ENCODE measurements around the gene COA7.

COA7 gene

GRCh38 chr1:52697795-52698674 is at the start of gene COA7:
Gene COA7, minus strand, starts transcription at chr1:52698347. Its CDS starts 21 bp downstream, at chr1:52698326.
- Histone ChIP-seq H3K4me3 (ENCODE audit: low read depth, low read length, poor library complexity, severe bottlenecking) (peak within 1 kb of the TSS; percentile 92), H2AFZ (ENCODE audit: low read length) (peak within 1 kb of the TSS; percentile 56), H3K9me2 (ENCODE audit: low read depth, low read length) (no peaks in the 10 kb centered on the region), H3K27ac (ENCODE audit: low read depth, low read length, poor library complexity, severe bottlenecking) (peak within 1 kb of the TSS; percentile 9), H3K36me3 (ENCODE audit: insufficient read depth, low read length) (peaks cover 2% of the 10 kb centered on the region), H4K20me1 (ENCODE audit: insufficient read depth, low read length) (no peaks in the 10 kb centered on the region), H3K9me3 (ENCODE audit: low read length) (no peaks in the 10 kb centered on the region), H3K79me2 (ENCODE audit: insufficient read depth, low read length) (peaks cover 19% of the 10 kb centered on the region), H3K9ac (ENCODE audit: low read length) (peak within 1 kb of the TSS; percentile 84), H3K4me2 (ENCODE audit: low read length) (peak within 1 kb of the TSS; percentile 84), H3K4me1 (ENCODE audit: insufficient read depth, low read length, severe bottlenecking) (peaks cover 27% of the 10 kb centered on the region), H3K27me3 (ENCODE audit: insufficient read depth, low read length) (no peaks in the 10 kb centered on the region), H3F3A (ENCODE audit: insufficient read depth, low read length) (no peaks in the 10 kb centered on the region)
- TF ChIP-seq, protein P1, sequence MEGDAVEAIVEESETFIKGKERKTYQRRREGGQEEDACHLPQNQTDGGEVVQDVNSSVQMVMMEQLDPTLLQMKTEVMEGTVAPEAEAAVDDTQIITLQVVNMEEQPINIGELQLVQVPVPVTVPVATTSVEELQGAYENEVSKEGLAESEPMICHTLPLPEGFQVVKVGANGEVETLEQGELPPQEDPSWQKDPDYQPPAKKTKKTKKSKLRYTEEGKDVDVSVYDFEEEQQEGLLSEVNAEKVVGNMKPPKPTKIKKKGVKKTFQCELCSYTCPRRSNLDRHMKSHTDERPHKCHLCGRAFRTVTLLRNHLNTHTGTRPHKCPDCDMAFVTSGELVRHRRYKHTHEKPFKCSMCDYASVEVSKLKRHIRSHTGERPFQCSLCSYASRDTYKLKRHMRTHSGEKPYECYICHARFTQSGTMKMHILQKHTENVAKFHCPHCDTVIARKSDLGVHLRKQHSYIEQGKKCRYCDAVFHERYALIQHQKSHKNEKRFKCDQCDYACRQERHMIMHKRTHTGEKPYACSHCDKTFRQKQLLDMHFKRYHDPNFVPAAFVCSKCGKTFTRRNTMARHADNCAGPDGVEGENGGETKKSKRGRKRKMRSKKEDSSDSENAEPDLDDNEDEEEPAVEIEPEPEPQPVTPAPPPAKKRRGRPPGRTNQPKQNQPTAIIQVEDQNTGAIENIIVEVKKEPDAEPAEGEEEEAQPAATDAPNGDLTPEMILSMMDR (IDR thresholded peaks at IDR 0.05; ENCODE audit: low read length), result no peak
- TF ChIP-seq EZH2 (IDR thresholded peaks at IDR 0.05; ENCODE audit: borderline replicate concordance, low read length), result no peak

DNA sequence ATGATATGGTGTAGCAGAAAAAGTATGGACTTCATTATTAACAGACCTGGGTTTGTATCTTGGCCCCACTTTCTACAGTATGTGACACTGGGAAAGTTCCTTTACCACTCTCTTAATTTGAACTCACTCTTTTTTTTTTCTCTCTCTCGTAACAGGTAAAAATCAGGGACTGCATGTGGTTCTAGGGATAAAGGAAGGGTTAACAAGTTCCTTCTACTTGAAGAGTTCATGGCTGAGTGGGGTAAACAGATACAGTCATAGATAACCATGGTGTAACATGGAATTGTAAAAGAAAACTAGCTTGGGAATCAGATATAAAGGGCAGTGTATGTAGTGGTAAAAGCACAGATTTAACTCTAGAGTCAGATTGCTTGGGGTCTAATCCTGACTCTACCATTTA is 49.3 kb upstream of the COA7 start:
- no peaks in the 10 kb centered on the region; the same call in 1 of the 2 replicates for H3F3A ChIP-seq (ENCODE audit: insufficient read depth, low read length)
- H4K20me1 ChIP-seq (ENCODE audit: insufficient read depth, low read length), result no peaks in the 10 kb centered on the region
- no peak overlapping the region for H3K9ac ChIP-seq (ENCODE audit: low read length)
- H2AFZ ChIP-seq (ENCODE audit: low read length), result no peak overlapping the region
- H3K4me2 ChIP-seq (ENCODE audit: low read length), result no peak overlapping the region
- H3K9me2 ChIP-seq (ENCODE audit: low read depth, low read length), result no peaks in the 10 kb centered on the region
- peaks cover 22% of the 10 kb centered on the region for H3K4me1 ChIP-seq (ENCODE audit: insufficient read depth, low read length, severe bottlenecking)
- H3K27me3 ChIP-seq (ENCODE audit: insufficient read depth, low read length), result no peaks in the 10 kb centered on the region
- no peaks in the 10 kb centered on the region for H3K36me3 ChIP-seq (ENCODE audit: insufficient read depth, low read length)
- no peaks in the 10 kb centered on the region for H3K9me3 ChIP-seq (ENCODE audit: low read length)
- H3K4me3 ChIP-seq (ENCODE audit: low read depth, low read length, poor library complexity, severe bottlenecking), result no peak overlapping the region
- H3K79me2 ChIP-seq (ENCODE audit: insufficient read depth, low read length), result no peaks in the 10 kb centered on the region
- no peak overlapping the region for H3K27ac ChIP-seq (ENCODE audit: low read depth, low read length, poor library complexity, severe bottlenecking)
- TF ChIP-seq, protein P1 (IDR thresholded peaks at IDR 0.05; ENCODE audit: low read length), result no peak
- TF ChIP-seq EZH2 (IDR thresholded peaks at IDR 0.05; ENCODE audit: borderline replicate concordance, low read length), result no peak

- Histone ChIP-seq H3K9me3 (ENCODE audit: low read length) (no peaks in the 10 kb centered on the region), H3K4me2 (ENCODE audit: low read length) (no peak overlapping the region), H2AFZ (ENCODE audit: low read length) (no peak overlapping the region), H3K27ac (ENCODE audit: low read depth, low read length, poor library complexity, severe bottlenecking) (no peak overlapping the region), H3K79me2 (ENCODE audit: insufficient read depth, low read length) (no peaks in the 10 kb centered on the region), H3K4me1 (ENCODE audit: insufficient read depth, low read length, severe bottlenecking) (peaks cover 15% of the 10 kb centered on the region), H3K27me3 (ENCODE audit: insufficient read depth, low read length) (no peaks in the 10 kb centered on the region), H3K9me2 (ENCODE audit: low read depth, low read length) (no peaks in the 10 kb centered on the region), H3K9ac (ENCODE audit: low read length) (no peak overlapping the region), H3K36me3 (ENCODE audit: insufficient read depth, low read length) (no peaks in the 10 kb centered on the region), H3K4me3 (ENCODE audit: low read depth, low read length, poor library complexity, severe bottlenecking) (no peak overlapping the region), H4K20me1 (ENCODE audit: insufficient read depth, low read length) (no peaks in the 10 kb centered on the region), H3F3A (ENCODE audit: insufficient read depth, low read length) (no peaks in the 10 kb centered on the region; the same call in 1 of the 2 replicates)
- TF ChIP-seq, protein P1 (IDR thresholded peaks at IDR 0.05; ENCODE audit: low read length), result no peak
- no peak for TF ChIP-seq EZH2 (IDR thresholded peaks at IDR 0.05; ENCODE audit: borderline replicate concordance, low read length)
These were observed 48.0 kb upstream of the COA7 start for GRCh38 chr1:52746189-52746588.
